BLaER1 (cell line): ENCODE data around the gene TSPAN18.

Experiments used
- H3K27ac ChIP-seq: shearing (Covaris generic); formaldehyde crosslinking; 2 replicates; pipeline ENCODE4 v1.8.1; 2022
- H3K27me3 ChIP-seq: shearing (Covaris generic); formaldehyde crosslinking; 2 replicates; pipeline ENCODE4 v1.8.1; 2022
- H3K36me3 ChIP-seq: shearing (Covaris generic); formaldehyde crosslinking; 2 replicates; pipeline ENCODE4 v1.8.1; 2022
- H3K4me1 ChIP-seq: shearing (Covaris generic); formaldehyde crosslinking; 2 replicates; pipeline ENCODE4 v1.8.1; 2022
- H3K4me2 ChIP-seq: shearing (Covaris generic); formaldehyde crosslinking; 2 replicates; pipeline ENCODE4 v1.8.1; 2022
- H3K4me3 ChIP-seq: shearing (Covaris generic); formaldehyde crosslinking; 2 replicates; pipeline ENCODE4 v1.8.1; 2022
- H3K9ac ChIP-seq: shearing (Covaris generic); formaldehyde crosslinking; 2 replicates; pipeline ENCODE4 v1.8.1; 2022
- H3K9me3 ChIP-seq: shearing (Covaris generic); formaldehyde crosslinking; 2 replicates; pipeline ENCODE4 v1.8.1; 2022
- H4K20me1 ChIP-seq: shearing (Covaris generic); formaldehyde crosslinking; 2 replicates; pipeline ENCODE4 v1.8.1; 2022
- Cebpa-rat ChIP-seq: shearing (Covaris generic); IDR thresholded peaks from 2 replicates; pipeline ENCODE4 v1.8.1; 2022

TSPAN18 gene

GRCh38 chr11:44709966-44710365, 16.8 kb upstream of the TSPAN18 start:
- no peaks in the 10 kb centered on the region for H4K20me1 ChIP-seq
- no peak overlapping the region for H3K4me3 ChIP-seq
- no peak for TF ChIP-seq Cebpa-rat
- H3K9ac ChIP-seq = no peak overlapping the region
- peaks cover 20% of the 10 kb centered on the region for H3K4me1 ChIP-seq
- H3K36me3 ChIP-seq = no peaks in the 10 kb centered on the region
- H3K27ac ChIP-seq = no peak overlapping the region
- peaks cover 21% of the 10 kb centered on the region for H3K9me3 ChIP-seq
- H3K27me3 ChIP-seq = no peaks in the 10 kb centered on the region
- peak overlapping the region; percentile 11; the same call in 1 of the 2 replicates for H3K4me2 ChIP-seq

DNA sequence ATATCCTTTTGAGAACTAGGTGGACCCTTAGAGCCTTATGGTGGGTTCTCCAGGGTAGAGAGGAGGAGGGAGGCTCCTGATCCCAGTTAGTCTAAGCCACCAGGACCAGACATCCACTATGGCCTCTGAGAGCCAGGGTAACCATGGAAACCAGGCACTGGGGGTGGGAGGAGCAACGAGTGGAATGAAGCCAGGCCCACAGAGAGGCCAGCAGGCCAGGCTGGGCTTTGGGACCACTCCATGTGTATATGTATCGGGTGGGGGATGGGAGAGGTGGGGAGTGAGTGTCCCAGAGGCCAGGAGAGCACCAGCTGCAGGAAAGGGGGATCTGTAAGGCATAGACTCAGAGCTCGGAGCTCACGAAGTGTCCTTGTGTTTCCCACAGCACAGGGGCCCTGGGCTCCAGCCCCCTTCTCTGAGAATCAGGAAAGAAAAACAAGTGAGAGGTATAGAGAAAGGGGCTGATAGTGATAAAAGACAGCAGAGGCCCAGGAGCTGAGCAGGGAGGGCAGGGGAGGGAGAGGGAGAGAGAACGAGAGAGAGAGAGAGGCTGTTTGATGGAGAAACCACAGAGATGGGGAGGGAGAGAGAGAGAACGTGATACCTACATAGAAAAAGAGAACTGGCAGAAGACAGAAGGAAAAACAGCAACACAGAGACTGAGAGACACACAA, 15.5 kb upstream of the TSPAN18 start:
- H3K4me2 ChIP-seq = peak overlapping the region; percentile 25
- no peaks in the 10 kb centered on the region for H3K27me3 ChIP-seq
- no peak overlapping the region for H3K9ac ChIP-seq
- no peak overlapping the region for H3K4me3 ChIP-seq
- no peak overlapping the region for H3K27ac ChIP-seq
- H4K20me1 ChIP-seq = no peaks in the 10 kb centered on the region
- no peak for TF ChIP-seq Cebpa-rat
- H3K9me3 ChIP-seq = peaks cover 21% of the 10 kb centered on the region
- no peaks in the 10 kb centered on the region for H3K36me3 ChIP-seq
- peaks cover 20% of the 10 kb centered on the region for H3K4me1 ChIP-seq

- Histone ChIP-seq H4K20me1 (no peaks in the 10 kb centered on the region), H3K36me3 (no peaks in the 10 kb centered on the region), H3K4me2 (no peak overlapping the region), H3K4me3 (no peak overlapping the region), H3K4me1 (peaks cover 20% of the 10 kb centered on the region), H3K27ac (no peak overlapping the region), H3K9me3 (peaks cover 21% of the 10 kb centered on the region), H3K27me3 (no peaks in the 10 kb centered on the region), H3K9ac (no peak overlapping the region)
- TF ChIP-seq Cebpa-rat = no peak
These were observed 14.8 kb upstream of the TSPAN18 start for GRCh38 chr11:44711787-44712608.

- Histone ChIP-seq H3K4me1 (peaks cover 20% of the 10 kb centered on the region), H3K4me2 (no peak overlapping the region), H3K9ac (no peak overlapping the region), H3K4me3 (no peak overlapping the region), H4K20me1 (no peaks in the 10 kb centered on the region), H3K27me3 (no peaks in the 10 kb centered on the region), H3K36me3 (no peaks in the 10 kb centered on the region), H3K9me3 (peaks cover 15% of the 10 kb centered on the region), H3K27ac (no peak overlapping the region)
- no peak for TF ChIP-seq Cebpa-rat
These were observed 13.7 kb upstream of the TSPAN18 start for GRCh38 chr11:44713022-44713421.

GRCh38 chr11:44716256-44716655, 10.5 kb upstream of the TSPAN18 start:
- Histone ChIP-seq H3K9ac (no peak overlapping the region), H3K27me3 (no peaks in the 10 kb centered on the region), H3K36me3 (no peaks in the 10 kb centered on the region), H3K4me1 (peaks cover 2% of the 10 kb centered on the region), H3K4me3 (no peak overlapping the region), H4K20me1 (no peaks in the 10 kb centered on the region), H3K27ac (no peak overlapping the region), H3K4me2 (no peak overlapping the region), H3K9me3 (no peaks in the 10 kb centered on the region)
- no peak for TF ChIP-seq Cebpa-rat

DNA sequence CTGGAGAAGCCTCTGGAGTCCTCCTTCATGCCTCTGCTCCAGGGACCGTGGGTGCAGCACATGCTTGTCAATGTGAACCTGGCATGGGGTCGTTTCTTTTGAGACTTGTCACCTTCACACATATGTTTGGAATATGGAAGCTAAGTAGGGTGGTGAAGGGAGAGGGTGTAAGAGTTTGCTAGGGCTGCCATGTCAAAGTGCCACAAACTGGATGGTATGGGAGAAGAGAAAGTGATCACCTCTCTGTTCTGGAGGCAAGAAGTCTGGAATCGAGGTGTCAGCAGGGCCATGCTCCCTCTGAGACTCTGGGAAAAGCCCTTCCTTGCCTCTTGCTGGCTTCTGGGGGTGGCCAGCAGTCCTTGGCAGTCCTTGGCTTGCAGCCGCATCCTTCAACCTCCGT, 8.7 kb upstream of the TSPAN18 start:
- H3K36me3 ChIP-seq = no peaks in the 10 kb centered on the region
- H3K4me2 ChIP-seq = no peak overlapping the region
- no peaks in the 10 kb centered on the region for H3K9me3 ChIP-seq
- H3K27ac ChIP-seq = no peak overlapping the region
- no peak overlapping the region for H3K9ac ChIP-seq
- no peak overlapping the region for H3K4me3 ChIP-seq
- H3K4me1 ChIP-seq = no peaks in the 10 kb centered on the region
- no peak for TF ChIP-seq Cebpa-rat
- no peaks in the 10 kb centered on the region for H3K27me3 ChIP-seq
- H4K20me1 ChIP-seq = no peaks in the 10 kb centered on the region

DNA sequence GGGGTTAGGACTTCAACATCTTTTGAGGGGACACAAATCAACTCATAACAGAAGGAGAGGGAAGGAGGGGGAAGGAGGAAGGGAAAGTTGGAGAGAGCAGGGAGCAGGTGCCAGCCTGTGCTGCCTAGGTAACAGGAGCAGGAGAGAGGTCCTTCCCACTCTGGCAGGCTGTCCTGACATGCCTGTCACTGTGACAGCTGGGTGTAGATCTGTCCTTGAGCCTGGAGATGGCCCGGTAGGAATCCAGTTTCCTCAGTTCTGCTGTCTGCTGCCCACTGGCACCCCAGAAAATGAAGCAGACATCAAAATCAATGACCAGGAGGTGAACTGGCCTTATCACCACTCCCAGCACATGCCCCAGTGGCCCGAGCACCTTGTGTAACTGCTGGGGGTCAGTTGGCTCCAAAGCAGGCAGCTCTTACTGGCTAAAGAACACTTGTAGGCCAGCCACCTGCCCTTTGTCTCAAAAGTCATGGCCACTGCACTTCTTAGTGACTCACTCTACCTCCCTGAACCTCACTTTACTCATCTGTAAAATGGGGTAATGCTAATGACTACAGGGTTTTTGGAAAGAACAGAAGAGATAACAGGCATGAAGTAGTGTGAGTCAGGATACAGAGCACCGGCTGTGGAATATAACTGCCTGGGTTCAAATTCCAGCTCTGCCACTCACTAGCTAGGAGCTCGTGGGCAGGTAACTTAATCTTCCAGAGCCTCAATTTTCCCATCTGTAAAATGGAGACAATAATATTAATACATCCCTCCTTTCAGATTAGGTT, 8.0 kb upstream of the TSPAN18 start:
- Histone ChIP-seq H3K4me2 (no peak overlapping the region), H3K36me3 (no peaks in the 10 kb centered on the region), H3K27me3 (no peaks in the 10 kb centered on the region), H3K9me3 (no peaks in the 10 kb centered on the region), H3K4me3 (no peak overlapping the region), H3K9ac (no peak overlapping the region), H3K4me1 (no peaks in the 10 kb centered on the region), H4K20me1 (no peaks in the 10 kb centered on the region), H3K27ac (no peak overlapping the region)
- TF ChIP-seq Cebpa-rat = no peak

DNA sequence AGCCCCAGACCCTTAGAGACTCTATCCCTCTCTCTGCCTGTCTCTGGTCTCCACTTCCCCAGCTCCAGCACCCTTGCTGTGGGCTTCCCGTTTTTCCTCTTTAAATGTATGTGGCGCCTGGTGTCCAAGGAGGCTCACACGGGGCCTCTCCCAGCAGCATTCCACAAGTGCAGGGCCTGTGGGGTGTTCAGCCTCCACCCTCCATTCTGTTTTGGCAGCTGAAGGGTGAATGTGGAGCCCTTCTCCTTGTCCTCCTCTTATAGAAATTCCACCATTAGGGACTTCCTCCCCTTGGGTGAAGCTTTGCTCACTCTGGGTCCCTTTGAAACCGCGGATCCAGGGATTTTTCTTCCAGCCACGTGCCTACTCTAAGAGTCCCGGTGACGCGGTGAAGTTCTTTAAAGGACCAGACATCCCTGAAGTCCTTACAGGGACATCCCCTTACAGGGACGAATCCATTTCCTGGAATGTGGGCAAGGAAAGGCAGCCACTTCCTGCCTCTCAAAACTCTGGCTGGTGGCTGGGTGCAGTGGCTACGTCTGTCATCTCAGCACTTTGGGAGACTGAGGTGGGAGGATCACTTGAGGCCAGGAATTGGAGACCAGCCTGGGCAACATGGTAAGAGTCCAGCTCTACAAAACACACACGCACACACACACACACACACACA, 1.6 kb upstream of the TSPAN18 start:
- no peak for TF ChIP-seq Cebpa-rat
- Histone ChIP-seq H3K4me3 (no peak overlapping the region), H3K4me1 (peaks cover 20% of the 10 kb centered on the region), H3K9me3 (no peaks in the 10 kb centered on the region), H3K4me2 (no peak overlapping the region), H3K27me3 (peaks cover 54% of the 10 kb centered on the region), H3K27ac (no peak overlapping the region), H3K36me3 (no peaks in the 10 kb centered on the region), H4K20me1 (peaks cover 6% of the 10 kb centered on the region; the same call in 1 of the 2 replicates), H3K9ac (no peak overlapping the region)

DNA sequence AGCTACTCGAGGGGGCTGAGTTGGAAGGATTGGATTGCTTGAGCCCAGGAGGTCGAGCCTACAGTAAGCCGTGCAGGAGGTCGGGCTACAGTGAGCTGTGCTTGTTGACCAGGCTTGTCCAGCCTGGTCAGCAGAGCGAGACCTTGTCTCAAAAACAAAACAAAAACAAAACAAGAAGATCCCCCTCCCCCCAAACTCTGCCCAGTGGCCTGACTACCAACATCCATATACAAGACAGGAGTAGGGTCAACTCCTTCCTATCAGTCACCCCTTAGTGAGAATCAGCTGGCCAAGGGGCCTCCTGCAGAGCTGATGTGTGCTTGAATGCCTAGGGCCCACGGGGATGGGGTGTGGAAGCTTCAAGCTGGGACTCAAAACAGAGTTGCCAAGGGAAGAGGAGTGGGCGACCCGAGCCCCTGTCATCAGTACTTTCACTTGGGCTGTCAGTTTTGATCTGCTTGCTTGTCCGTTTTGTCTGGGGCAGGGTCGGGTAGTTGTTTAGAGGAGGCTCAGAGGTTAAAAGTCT, 942 bp upstream of the TSPAN18 start:
- TF ChIP-seq Cebpa-rat = no peak
- peaks cover 57% of the 10 kb centered on the region for H3K27me3 ChIP-seq

More for the DNA sequence above, 942 bp upstream of the TSPAN18 start:
- Histone ChIP-seq H3K27ac (no peak overlapping the region), H3K4me2 (peak overlapping the region; percentile 100; the same call in 1 of the 2 replicates), H3K36me3 (no peaks in the 10 kb centered on the region), H3K9ac (no peak overlapping the region), H3K4me3 (no peak overlapping the region), H3K4me1 (peaks cover 20% of the 10 kb centered on the region), H4K20me1 (peaks cover 6% of the 10 kb centered on the region; the same call in 1 of the 2 replicates), H3K9me3 (no peaks in the 10 kb centered on the region)
